Hepatocyte (in vitro differentiated cells): Measurements from ENCODE around the gene LIPE.

Source experiments
- CTCF ChIP-seq: fragments of 200-600 bp; sonication (generic); IDR thresholded peaks from 2 replicates; pipeline ENCODE4 v1.5.1; 2016; ENCODE audit warnings: antibody characterized with exemption, mild to moderate bottlenecking; ENCODE audit not compliant: poor library complexity
- EZH2 ChIP-seq: fragments of 200-600 bp; sonication (generic); IDR thresholded peaks from 2 replicates; pipeline ENCODE4 v1.6.1; 2016; ENCODE audit warnings: antibody characterized with exemption, mild to moderate bottlenecking, borderline replicate concordance
- EZH2phosphoT487 ChIP-seq: fragments of 200-600 bp; sonication (generic); IDR thresholded peaks from one replicate; pipeline ENCODE4 v1.6.1; 2018; ENCODE audit warnings: antibody characterized with exemption, mild to moderate bottlenecking, low read depth, moderate library complexity; ENCODE audit not compliant: unreplicated experiment, severe bottlenecking

- TF ChIP-seq EZH2 = no peak
- no peak for TF ChIP-seq EZH2phosphoT487
- no peak for TF ChIP-seq CTCF
These were observed 57.1 kb downstream of the LIPE start for GRCh38 chr19:42370068-42370520.
